ENCODE results near the gene FCHO2.

- TF ChIP-seq ZNF274 (IDR thresholded peaks at IDR 0.05; ENCODE audit: low read depth, low read length) = no peak
- TF ChIP-seq SUZ12 (IDR thresholded peaks at IDR 0.05; ENCODE audit: extremely low read depth, insufficient read depth, insufficient read length) = no peak
Measured at GRCh38 chr5:72921886-72922285, 34.0 kb upstream of the FCHO2 start.

Measured in NT2/D1 (cell line).